AG08395 (cell line): ENCODE measurements around the gene EGFL7.
"Not testable (repeated sequence)": the region's sequence is repeated elsewhere in the genome, so short reads cannot be mapped to it uniquely, and the experiment has no call there.

Experiments used
- DNase-seq: peaks from one replicate; pipeline ENCODE4 v3.0.0; 2012; ENCODE audit warnings: mixed read lengths, low spot score

The EGFL7 gene

DNA sequence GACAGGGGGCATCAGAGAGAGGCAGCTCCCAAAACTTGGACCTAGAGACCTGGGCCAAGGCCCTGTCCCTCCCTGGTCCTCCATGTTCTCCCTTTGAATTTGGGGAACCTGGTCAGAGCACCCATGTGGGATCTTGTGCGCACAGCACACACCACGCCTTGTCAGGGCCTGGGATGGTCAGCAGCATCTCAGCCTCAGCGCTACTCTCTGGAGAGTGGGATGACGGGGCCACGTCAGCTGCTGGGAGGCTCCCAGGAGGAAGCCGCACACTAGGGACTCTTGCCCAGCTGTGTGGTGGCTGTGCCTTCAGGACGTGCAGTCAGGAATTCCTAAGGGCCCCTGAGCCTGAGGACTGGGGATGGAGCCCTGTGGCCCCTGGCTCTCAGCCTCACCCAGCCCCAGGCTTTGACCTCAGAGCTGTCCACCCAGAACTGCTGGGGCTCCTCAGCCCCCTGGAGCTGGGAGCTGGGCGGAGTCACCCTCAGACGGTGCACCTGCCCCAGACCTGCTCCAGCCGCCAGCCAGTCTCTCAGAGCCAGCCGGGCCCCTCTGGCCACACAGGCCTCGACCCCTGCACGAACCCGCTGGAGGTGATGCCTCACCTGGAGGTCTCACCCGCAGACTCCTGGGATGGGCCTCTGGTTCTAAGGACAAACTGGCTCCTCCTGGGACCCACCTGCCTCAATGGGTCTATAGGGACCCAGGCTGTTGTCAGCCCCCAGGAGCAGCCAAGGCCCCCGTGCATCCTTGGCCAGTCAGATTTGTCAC, 38.3 kb upstream of the EGFL7 start:
- no peak for DNase-seq

- DNase-seq = peak; percentile 67
These were observed 37.3 kb upstream of the EGFL7 start for GRCh38 chr9:136625101-136626065.

DNA sequence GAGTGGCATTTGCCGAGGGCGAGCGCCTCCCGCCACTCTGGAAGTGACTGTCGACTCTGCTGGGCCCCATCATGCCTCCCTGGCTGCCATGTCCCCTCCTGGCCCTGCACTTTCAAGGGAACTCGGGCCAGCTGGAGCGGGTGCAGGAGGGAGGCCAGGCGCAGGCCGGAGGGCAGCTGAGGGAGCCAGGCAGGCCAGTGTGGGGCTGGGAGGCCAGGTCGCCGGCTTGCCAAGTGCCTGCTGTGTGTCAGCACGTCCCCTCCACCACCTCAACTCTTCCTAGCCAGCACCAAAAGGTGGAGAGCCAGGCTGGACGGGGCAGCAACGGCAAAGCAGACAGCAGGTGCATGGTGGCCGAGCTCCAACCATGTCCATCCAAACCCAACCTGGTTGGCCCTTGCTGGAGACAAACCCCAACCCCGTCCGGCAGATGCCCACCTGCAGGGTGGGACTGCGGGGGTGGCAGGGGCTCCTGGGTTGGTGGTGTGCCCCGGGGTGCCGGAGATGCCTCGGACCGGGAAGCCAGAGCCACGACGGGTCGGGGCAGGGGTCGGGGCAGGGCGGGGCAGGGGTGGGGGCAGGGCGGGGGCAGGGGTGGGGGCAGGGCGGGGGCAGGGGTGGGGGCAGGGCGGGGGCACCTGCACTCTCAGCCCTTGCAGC, 36.5 kb upstream of the EGFL7 start:
- DNase-seq = no peak

DNA sequence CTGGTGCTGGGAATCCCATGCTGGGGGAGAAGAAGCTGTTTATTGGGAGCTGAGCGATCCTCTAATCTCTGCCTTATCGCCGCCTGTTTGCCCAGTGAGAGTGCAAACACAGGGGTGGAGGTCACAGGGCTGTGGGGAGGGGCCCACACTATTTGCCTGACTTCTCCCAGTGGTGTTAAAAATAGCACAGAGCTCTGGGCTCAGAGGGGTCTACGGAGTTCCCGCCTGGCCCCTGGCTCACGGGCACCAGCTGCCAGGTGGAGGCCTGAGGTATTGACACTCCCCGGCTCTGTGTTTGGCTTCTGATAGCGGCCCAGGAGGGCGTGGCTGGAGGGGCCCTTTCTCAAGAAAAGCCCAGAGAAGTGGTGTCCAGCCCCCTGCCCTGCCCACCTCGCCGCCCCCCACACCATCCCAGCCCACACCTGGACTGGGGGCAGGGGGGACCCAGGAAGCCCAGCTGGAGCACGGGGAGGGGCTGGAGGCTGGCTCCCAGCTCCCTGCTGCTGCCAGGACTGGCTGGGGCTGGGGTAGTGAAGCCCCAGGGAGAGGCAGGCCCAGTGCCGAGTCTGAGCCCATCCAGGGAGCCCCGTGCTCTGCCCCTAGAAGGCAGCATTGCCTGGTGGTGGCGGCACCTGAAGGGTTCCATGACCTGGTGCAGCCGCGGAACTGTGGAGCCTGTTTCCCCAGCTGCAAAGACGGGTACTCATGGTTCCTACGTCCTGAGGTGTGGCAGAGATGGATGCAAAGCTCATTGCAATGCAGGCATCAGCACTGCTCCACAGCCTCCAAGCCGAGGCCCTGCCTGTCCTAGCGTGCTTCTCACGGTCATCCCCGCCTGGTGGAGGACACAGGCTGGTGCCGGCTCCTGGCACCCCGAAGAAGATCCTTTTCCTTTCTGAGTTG, 35.7 kb upstream of the EGFL7 start:
- DNase-seq = no peak

DNA sequence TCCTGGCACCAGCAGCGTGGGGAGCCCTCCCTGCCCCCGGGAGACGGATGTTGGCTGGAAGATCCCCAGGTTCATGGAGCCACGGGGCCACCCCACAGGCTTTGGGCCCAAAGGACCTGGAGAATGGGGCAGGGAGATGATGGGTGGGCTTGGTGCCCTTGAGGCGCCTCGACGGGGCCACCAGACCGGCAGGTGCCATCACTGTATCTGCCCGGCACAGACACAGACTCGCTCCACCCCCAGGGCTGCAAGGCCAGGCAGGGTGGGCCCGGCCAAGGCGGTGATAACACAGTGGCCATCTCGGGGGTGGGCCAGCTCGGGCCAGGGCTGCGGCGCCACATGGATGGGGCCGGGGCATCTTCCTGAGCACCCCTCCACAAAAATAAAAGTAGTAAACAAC, 35.0 kb upstream of the EGFL7 start:
- DNase-seq = no peak

GRCh38 chr9:136628268-136628667, 34.4 kb upstream of the EGFL7 start:
- no peak for DNase-seq

GRCh38 chr9:136629001-136629878, 33.5 kb upstream of the EGFL7 start:
- no peak for DNase-seq

- DNase-seq = peak; percentile 61
These were observed 32.6 kb upstream of the EGFL7 start for GRCh38 chr9:136629879-136630661.

DNA sequence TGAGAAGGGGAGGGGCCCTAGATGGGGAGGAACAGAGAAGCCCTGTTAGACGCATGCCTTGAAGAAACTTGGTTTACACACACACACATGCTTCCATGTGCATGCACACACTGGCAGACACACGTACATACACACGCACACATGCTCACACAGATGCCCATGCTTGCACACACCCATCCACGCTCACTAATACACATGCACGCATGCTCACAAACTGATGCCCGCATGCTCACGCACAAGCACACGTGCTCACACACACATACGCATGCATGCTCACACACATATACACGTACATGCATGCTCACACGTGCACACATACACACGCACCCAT, 32.1 kb upstream of the EGFL7 start:
- DNase-seq = no peak

DNA sequence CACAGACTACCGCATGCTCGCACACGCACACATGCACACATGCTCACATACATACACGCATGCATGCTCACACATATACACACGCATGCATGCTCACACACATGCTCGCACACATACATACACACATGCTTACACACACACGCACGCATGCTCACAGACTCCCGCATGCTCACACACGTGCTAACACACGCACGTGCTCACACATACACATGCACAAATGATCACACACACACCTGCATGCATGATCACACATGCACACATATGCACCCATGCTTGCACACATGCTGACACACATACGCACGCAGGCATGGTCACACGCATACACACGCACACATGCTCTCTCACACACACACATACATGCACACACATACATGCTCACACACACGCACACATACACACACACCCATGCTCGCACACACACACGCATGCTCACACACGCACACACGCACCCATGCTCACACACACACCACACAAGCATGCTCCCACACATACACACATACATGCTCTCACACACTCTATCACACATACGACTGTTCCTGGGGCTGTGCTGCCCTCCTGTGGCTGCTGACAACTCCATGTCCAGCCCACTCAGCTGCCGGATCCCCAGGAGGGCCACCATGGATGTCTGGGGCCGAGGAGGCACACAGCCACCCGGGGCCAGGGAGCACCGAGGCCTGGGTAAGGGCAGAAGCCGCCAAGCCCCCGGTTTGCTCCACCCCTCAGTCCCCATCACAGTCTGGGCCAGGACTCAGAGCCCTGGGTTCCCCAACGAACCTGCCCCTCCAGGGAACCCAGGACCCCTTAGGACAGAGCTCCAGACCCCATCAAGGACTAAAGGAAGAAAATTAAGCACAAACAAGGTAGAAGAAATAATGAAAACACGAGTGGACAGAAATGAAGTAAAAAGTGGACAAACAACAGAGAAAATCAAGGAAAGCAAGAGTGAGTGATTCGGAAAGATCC, 31.4 kb upstream of the EGFL7 start:
- peak; percentile 81 for DNase-seq

GRCh38 chr9:136632072-136632471, 30.6 kb upstream of the EGFL7 start:
- not testable (repeated sequence) for DNase-seq

GRCh38 chr9:136632491-136633106, 30.1 kb upstream of the EGFL7 start:
- DNase-seq = not testable (repeated sequence)

GRCh38 chr9:136634904-136635303, 27.8 kb upstream of the EGFL7 start:
- DNase-seq = no peak

DNA sequence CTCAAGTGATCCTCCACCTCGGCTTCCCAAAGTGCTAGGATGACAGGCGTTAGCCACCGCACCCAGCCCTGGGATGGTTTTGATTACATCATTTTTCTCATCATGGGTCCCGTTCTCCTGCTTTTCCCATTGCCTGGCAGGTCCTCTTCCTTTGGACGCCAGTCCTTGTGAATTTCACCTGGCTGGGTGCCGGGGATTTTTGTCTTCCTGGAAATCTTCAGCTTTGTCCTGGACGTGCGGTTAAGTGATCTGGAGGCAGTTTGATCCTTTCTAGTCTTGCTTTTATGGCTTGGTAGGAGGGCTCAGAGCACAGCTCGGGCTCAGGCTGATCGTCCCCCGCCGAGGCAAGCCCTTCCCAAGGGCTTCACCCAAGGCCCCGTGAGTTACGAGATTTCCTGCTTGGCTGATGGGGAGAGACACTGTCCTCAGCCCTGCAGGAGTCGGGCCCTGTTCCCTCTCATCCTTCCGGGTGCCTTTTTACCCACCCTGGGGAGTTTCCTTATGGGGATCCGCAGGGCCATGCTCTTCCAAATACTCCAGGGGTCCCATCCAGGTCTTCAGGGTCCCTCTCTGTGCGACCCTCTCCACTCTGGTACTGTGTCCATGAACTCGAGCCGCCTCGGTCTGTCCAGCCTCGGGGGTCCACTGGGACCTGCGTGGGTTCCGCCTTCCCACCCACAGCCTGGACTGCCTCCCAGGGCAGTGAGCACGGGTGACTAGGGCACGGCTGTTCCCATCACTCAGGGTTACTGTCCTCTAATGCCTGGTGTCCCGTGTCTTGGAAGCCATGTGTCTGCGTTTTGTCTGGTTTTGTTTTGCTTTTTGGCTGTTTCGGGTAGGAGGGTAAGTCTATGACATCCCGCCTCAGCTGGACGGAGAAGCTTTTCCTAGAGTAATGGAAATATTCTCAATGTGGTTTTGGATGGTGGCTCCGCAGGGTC, 22.3 kb upstream of the EGFL7 start:
- no peak for DNase-seq

- no peak for DNase-seq
These were observed 20.2 kb upstream of the EGFL7 start for GRCh38 chr9:136642439-136642921.

GRCh38 chr9:136643596-136644342, 18.9 kb upstream of the EGFL7 start:
- no peak for DNase-seq
